PFSK-1 (cell line): ENCODE data around the gene LIPC.

Experiments
- POLR2AphosphoS5 ChIP-seq: IDR thresholded peaks from 2 replicates; pipeline ENCODE4 v1.6.1; 2012; ENCODE audit warnings: low read depth, mild to moderate bottlenecking, control low read depth, low read length, moderate library complexity
- REST ChIP-seq, 2 experiments: IDR thresholded peaks; 2 replicates each; pipeline versions ENCODE4 v1.6.1 to v1.8.0; 2011 to 2012; ENCODE audit warnings: low read depth in 2 of 2, low read length in 2 of 2, control low read depth in 1 of 2, inconsistent platforms in 1 of 2, mild to moderate bottlenecking in 1 of 2, moderate library complexity in 1 of 2; ENCODE audit not compliant: insufficient read depth in 1 of 2

DNA sequence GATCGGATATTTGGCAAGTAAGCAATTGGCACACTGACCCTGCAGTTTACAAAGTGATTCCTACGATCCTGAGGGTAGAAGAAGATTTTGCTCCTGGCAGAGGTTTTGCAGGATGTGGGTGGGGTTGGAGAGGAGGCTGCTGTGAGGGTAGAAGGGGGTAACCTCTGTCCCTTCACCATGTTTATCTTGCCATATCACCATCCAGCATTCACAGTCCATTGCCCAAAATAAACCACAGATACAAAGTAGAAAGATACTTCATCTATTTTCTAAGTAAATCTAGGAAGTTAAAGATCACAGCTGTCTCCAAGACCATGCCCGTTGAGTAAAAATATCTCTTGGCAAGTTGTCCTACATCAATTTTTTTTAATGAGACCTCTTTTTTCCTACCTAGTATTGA is 51.6 kb downstream of the LIPC start:
- TF ChIP-seq REST (IDR thresholded peaks at IDR 0.05; ENCODE audit: insufficient read depth in 1 of 2, low read depth in 2 of 2, low read length in 2 of 2), result no peak
- TF ChIP-seq POLR2AphosphoS5, result no peak
